GM23248 (cell line): ENCODE data around the gene SNX13.

Source experiments
- EZH2 ChIP-seq: fragments of 200-600 bp; sonication (generic); IDR thresholded peaks from 2 replicates; pipeline ENCODE4 v1.6.1; 2018; ENCODE audit warnings: antibody characterized with exemption, mild to moderate bottlenecking; ENCODE audit not compliant: insufficient read depth, poor library complexity, severe bottlenecking
- EZH2phosphoT487 ChIP-seq: fragments of 200-600 bp; sonication (generic); IDR thresholded peaks from 2 replicates; pipeline ENCODE4 v1.6.1; 2018; ENCODE audit warnings: antibody characterized with exemption, moderate library complexity, mild to moderate bottlenecking, low read depth; ENCODE audit not compliant: insufficient read depth

GRCh38 chr7:17929647-17930395, 10.5 kb downstream of the SNX13 start:
- no peak for TF ChIP-seq EZH2
- TF ChIP-seq EZH2phosphoT487: no peak
